Measurements from ENCODE around the gene TMEM130.

DNA sequence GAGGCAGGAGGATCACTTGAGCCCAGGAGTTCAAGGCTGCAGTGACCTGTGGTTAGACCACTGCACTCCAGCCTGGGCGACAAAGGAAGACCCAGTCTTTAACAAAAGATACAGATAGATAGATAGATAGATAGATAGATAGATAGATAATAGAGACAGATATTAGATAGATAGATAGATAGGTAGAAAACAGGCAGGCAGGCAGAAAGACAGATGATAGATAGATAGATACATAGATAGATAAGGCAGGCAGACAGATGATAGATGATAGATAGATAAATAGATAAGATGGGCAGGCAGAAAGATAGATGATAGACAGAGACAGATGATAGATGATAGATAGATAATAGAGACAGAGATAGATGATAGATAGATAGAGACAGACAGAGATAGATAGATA is 54.5 kb downstream of the TMEM130 start:
- TF ChIP-seq, protein P1, sequence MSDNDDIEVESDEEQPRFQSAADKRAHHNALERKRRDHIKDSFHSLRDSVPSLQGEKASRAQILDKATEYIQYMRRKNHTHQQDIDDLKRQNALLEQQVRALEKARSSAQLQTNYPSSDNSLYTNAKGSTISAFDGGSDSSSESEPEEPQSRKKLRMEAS (IDR thresholded peaks at IDR 0.05), result no peak
- TF ChIP-seq, protein P2, sequence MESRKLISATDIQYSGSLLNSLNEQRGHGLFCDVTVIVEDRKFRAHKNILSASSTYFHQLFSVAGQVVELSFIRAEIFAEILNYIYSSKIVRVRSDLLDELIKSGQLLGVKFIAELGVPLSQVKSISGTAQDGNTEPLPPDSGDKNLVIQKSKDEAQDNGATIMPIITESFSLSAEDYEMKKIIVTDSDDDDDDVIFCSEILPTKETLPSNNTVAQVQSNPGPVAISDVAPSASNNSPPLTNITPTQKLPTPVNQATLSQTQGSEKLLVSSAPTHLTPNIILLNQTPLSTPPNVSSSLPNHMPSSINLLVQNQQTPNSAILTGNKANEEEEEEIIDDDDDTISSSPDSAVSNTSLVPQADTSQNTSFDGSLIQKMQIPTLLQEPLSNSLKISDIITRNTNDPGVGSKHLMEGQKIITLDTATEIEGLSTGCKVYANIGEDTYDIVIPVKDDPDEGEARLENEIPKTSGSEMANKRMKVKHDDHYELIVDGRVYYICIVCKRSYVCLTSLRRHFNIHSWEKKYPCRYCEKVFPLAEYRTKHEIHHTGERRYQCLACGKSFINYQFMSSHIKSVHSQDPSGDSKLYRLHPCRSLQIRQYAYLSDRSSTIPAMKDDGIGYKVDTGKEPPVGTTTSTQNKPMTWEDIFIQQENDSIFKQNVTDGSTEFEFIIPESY (IDR thresholded peaks at IDR 0.05), result no peak
- TF ChIP-seq, protein P3, sequence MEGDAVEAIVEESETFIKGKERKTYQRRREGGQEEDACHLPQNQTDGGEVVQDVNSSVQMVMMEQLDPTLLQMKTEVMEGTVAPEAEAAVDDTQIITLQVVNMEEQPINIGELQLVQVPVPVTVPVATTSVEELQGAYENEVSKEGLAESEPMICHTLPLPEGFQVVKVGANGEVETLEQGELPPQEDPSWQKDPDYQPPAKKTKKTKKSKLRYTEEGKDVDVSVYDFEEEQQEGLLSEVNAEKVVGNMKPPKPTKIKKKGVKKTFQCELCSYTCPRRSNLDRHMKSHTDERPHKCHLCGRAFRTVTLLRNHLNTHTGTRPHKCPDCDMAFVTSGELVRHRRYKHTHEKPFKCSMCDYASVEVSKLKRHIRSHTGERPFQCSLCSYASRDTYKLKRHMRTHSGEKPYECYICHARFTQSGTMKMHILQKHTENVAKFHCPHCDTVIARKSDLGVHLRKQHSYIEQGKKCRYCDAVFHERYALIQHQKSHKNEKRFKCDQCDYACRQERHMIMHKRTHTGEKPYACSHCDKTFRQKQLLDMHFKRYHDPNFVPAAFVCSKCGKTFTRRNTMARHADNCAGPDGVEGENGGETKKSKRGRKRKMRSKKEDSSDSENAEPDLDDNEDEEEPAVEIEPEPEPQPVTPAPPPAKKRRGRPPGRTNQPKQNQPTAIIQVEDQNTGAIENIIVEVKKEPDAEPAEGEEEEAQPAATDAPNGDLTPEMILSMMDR (IDR thresholded peaks at IDR 0.05; ENCODE audit: low read depth, low read length, missing input control), result no peak
- TF ChIP-seq RXRA (IDR thresholded peaks at IDR 0.05), result no peak
- TF ChIP-seq, protein P4, sequence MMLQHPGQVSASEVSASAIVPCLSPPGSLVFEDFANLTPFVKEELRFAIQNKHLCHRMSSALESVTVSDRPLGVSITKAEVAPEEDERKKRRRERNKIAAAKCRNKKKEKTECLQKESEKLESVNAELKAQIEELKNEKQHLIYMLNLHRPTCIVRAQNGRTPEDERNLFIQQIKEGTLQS (IDR thresholded peaks at IDR 0.05), result no peak
- TF ChIP-seq, protein P5, sequence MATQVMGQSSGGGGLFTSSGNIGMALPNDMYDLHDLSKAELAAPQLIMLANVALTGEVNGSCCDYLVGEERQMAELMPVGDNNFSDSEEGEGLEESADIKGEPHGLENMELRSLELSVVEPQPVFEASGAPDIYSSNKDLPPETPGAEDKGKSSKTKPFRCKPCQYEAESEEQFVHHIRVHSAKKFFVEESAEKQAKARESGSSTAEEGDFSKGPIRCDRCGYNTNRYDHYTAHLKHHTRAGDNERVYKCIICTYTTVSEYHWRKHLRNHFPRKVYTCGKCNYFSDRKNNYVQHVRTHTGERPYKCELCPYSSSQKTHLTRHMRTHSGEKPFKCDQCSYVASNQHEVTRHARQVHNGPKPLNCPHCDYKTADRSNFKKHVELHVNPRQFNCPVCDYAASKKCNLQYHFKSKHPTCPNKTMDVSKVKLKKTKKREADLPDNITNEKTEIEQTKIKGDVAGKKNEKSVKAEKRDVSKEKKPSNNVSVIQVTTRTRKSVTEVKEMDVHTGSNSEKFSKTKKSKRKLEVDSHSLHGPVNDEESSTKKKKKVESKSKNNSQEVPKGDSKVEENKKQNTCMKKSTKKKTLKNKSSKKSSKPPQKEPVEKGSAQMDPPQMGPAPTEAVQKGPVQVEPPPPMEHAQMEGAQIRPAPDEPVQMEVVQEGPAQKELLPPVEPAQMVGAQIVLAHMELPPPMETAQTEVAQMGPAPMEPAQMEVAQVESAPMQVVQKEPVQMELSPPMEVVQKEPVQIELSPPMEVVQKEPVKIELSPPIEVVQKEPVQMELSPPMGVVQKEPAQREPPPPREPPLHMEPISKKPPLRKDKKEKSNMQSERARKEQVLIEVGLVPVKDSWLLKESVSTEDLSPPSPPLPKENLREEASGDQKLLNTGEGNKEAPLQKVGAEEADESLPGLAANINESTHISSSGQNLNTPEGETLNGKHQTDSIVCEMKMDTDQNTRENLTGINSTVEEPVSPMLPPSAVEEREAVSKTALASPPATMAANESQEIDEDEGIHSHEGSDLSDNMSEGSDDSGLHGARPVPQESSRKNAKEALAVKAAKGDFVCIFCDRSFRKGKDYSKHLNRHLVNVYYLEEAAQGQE (IDR thresholded peaks at IDR 0.05), result no peak
- TF ChIP-seq JUND (IDR thresholded peaks at IDR 0.05), result no peak
- TF ChIP-seq EGR1 (IDR thresholded peaks at IDR 0.05; ENCODE audit: low read depth in 2 of 2), result no peak
- no peak for TF ChIP-seq YY1 (IDR thresholded peaks at IDR 0.05)

All from liver (tissue), 3 donors.